GM21737 (cell line): ENCODE measurements around the gene CHMP4B.
"Not testable (repeated sequence)": the region's sequence is repeated elsewhere in the genome, so short reads cannot be mapped to it uniquely, and the experiment has no call there.

ENCODE experiments used
- ATAC-seq: cut with Tn5 transposase; IDR thresholded peaks from one replicate; pipeline ENCODE4 v1.9.1; 2021; ENCODE audit warnings: mild to moderate bottlenecking, moderate library complexity; ENCODE audit not compliant: unreplicated experiment

CHMP4B gene

DNA sequence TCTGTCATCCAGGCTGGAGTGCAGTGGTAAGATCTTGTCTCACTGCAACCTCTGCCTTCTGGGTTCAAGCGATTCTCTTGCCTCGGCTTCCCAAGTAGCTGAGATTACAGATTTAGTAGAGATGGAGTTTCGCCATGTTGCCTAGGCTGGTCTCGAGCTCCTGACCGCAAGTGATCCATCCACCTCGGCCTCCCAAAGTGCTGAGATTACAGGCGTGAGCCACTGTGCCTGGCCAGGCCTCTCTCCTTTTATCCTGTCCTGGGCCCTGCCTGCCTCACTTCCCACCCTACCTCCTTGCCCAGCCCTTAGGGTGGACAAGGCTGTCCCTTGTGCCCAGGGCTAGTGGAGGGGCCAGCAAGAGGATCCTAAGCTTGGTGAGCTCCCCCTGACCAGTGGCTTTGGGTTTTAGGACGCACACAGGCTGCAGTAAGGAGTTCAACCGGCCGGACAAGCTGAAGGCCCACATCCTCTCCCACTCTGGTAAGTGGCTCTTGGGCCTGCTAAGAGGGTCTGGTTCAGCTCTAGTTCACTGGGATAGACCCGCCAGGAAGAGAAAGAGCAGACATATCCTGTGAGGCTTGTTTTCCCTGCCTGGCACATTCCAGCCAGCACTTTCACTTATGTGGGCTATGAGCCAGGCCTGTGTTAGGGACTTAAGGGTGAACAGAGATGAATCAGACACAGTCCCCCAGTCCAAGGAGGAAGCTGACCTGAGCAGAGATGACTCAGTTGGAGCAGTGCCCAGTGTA, 21.9 kb upstream of the CHMP4B start:
- no peak for ATAC-seq

DNA sequence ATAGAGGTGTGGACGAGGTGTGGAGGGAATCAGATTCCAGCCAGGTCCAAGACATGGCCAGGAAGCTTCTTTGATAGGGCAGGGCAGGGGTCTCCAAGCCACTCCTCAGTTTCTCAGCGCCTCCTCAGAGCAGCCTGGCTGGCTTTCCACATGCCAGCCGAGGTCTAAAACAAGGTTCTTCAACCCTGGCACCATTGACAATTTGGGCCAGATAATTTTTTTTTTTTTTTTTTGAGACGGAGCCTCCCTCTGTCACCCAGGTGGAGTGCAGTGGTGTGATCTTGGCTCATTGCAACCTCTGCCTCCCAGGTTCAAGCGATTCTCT, 21.3 kb upstream of the CHMP4B start:
- ATAC-seq: no peak

DNA sequence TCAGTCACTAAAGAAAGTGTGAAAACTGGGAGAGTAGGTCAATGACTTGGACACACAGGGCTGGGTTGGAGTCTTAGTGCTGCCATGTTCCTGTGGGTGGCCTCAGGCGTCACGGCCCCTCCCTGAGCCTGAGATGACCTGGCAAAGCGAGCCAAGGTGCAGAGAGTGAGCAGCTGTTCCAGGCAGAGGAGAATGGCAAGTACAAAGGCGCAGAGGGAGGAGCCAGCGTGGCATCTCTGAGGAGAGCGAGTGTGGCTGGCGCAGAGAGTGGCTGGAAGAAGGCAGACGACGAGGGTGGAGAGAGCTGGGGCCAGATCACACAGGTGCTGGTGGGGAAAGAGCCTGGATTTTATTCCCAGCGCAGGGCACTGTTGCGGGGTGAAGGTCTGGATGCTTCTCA, 20.6 kb upstream of the CHMP4B start:
- no peak for ATAC-seq

DNA sequence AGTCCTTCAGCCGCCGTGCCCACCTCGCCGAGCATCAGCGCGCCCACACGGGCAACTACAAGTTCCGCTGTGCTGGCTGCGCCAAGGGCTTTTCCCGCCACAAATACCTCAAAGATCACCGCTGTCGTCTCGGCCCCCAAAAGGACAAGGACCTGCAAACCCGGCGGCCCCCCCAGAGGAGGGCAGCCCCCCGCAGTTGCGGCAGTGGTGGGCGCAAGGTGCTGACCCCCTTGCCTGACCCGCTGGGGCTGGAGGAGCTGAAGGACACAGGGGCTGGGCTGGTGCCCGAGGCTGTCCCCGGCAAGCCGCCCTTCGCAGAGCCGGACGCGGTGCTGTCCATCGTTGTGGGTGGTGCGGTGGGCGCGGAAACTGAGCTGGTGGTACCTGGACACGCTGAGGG, 20.1 kb upstream of the CHMP4B start:
- ATAC-seq: no peak

DNA sequence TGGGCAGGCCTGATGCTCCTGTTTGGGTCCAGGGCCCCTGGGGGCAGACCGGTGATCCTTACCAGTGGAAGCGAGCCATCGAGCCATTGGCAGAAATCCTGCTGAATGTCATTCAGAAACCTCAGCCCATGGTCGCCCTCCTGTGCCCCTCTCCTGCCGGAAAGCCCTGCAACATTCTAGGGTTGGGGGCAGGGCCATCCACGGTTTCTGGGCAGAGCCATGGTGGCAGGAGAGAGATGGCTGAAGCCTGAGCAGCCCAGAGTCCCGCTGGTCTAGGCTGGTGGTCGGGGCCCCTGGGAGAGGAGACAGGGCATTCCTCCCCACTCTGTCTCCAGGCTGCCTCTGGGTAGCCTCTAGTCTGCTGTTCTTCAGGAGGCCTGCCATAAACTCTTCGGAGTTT, 19.6 kb upstream of the CHMP4B start:
- ATAC-seq: no peak

DNA sequence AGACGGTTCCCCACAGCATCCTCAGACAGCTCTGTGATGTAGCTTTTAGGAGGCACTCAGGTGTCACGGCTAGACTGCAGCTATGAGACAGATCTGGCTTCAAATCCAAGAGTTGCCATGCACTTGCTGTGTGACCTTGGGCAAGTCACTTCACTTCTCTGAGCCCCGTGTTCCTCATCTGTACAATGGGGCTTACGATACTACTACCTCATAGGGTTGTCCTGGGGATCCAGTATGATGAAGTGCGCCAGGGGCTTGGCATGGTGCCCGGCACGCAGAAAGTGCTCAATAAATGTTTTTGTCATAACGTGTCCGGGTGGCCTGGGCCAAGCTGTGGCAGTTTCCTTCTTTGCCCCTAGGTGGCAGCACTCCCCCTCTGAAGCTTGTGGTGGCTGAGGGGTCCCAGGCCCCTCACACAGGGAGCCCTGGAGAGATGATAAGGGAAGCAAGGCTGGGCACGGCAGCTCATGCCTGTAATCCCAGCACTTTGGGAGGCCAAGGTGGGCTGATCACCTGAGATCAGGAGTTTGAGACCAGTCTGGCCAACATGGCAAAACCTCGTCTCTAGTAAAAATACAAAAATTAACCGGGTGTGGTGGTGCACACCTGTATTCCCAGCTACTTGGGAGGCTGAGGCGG, 19.1 kb upstream of the CHMP4B start:
- ATAC-seq: no peak

DNA sequence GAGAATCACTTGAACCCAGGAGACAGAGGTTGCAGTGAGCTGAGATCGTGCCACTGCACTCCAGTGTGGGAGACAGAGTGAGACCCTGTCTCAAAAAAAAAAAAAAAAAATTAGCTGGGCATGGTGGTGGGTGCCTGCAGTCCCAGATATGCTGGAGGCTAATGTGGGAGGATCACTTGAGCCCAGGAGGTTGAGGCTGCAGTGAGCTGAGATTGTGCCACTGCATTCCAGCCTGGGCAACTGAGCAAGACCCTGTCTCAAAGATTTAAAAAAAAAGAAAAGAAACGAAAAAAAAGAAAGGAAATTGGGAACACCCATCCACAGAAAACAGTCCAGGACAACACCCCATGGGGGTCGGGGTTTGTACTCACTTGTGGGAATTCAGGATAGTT, 18.6 kb upstream of the CHMP4B start:
- not testable (repeated sequence) for ATAC-seq

DNA sequence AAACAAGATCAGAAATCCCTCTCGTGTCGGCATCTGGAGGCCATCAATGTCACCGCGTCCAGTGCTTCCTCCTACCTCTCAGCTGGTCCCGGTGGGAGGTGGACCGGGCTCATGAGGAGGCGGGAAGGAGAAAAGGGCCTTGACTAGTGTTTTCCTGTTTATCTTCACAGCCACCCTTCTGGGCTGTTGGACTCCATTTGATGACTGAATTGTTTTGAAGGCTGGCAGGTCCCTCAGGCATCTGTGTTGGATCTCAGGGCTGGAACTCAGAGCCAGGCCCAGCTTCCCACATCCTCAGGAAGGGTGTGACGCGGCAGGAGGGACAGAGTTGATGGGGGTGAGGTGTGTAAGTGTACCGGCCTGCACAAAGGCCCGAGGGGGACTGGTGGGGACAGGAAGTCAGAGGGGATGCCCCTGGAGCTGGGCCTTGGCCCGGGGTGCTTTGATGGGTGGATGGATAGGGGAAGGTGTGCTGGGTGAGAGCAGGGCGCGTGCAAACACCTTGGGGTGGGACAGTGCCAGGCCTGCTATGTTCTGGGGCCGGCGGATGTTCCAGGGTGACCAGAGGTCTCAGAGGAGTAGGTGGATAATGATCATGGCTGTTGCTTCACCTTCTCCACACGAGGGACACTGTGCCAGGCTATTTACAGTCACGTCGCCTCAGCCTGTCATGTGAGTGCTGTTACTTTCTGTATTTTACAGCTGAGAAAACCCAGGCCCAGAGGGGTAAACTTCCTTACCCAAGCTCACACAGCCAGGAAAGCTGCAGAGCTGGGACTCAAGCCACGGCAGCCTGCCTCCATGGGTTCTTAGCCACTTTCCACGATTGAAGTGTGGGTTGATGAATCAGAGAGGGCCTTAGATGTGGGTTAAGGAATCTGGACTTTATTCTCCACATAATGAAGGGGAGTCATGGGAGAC, 17.9 kb upstream of the CHMP4B start:
- ATAC-seq: no peak

DNA sequence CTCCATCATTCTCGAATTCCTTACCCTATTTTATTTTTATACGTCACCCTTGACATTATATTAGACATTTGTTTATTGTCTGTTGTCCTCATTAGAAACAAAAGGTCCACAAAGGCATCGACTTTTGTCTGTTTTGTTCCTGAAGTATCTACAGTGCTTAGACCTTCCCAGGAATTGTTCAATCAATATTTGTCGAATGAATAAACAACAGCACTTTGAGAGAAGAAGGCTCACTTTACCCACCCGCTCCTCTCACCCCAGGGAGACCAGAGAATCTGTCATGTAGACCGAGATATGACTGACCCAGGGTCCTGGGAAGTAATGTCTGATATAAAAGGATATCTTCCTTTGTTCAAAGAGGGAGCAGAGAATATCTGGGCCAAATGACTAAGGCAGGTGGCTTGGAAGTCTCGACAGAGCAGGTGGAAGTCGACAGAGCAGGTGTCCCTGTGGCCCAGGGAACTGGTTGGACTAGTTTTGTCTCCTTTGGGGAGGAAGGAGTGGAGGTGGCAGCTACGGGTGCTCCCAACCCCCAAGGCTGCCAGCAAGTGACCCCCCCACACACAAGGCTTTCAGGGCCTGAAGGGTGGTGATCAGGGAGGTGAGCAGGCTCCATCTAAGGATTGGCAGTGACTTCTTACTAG, 14.8 kb upstream of the CHMP4B start:
- ATAC-seq: no peak

DNA sequence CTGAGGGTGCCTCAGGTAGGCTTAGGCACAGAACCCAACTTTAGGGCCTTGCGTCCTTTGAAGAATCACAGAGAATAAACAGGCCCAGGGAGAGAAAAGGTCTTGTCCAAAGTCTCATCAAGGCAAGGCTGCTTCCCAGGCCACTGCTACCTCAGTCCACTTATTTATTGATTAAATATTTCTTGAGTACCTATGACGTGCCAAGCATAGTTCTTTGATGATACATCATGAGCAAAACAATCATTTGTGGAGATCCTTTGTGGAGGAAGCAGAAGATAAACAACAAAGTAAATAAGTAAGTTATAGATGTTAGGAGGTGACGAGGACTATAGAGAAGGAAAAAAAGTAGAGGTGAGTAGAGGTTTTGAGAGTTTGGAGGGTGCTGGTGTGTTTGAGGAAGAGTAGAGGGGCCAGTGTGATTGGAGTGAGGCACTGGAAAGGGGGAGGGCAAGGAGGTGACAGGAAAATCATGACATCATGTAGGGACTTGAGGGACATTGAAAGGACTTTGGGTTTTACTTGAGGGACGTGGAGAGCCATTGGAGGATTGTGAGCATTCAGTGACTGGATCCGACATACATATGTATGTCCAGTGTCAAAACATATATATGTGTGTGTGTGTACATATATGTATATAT, 14.1 kb upstream of the CHMP4B start:
- no peak for ATAC-seq

DNA sequence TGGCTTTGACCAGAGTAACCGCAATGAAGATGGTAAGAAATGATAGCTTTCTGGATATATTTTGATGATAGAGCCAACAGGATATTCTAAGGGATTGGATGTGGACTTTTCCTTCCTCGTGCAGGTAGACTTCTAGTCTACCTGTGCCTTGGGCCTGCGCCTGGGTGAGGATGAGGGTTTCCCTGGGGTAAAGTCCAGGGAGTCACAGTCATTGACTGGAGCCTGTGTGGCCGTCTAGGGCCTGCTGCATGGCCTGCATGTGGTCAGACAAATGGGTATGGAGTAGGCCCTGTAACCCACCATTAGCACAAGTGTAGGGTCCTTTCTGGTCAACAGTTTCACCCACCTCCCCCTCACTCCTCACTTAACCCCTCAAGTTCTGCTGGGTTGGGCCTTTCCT, 12.7 kb upstream of the CHMP4B start:
- no peak for ATAC-seq

DNA sequence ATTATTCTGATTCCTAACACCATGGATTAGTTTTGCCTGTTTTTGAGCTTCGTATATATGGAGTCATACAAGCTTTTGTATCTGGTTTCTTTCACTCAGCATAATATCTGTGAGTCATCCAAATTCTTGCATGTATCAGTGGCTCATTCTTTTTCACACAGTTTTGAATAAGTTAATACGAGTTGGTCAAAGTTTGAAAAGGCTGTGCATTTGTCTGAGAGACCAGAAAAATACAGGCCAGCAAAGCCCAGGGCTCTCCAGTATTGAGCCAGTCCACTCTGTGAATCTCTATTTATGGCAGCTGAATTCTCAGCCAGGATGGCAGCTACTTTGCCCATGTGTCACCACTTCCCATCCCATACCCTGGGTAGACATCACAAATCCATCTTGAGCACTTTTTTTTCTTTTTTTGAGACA, 7.2 kb upstream of the CHMP4B start:
- no peak for ATAC-seq

DNA sequence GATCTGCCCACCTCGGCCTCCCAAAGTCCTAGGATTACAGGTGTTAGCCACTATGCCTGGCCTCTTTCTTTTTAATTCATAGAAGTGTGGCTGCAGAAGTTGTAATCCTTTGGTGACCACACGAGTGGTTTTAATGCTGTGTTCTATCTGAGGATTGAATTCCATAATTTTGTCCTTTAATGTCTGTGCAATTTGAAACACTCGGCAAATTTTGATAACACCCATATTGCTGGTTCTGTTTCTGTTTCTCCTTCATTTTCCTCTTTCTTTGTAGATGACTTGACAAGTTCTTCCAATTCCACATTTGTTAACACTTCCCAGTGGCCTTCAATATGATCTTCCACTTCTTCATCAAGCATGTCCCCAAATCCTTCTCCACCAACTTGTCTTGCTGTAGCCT, 2.8 kb upstream of the CHMP4B start:
- no peak for ATAC-seq

DNA sequence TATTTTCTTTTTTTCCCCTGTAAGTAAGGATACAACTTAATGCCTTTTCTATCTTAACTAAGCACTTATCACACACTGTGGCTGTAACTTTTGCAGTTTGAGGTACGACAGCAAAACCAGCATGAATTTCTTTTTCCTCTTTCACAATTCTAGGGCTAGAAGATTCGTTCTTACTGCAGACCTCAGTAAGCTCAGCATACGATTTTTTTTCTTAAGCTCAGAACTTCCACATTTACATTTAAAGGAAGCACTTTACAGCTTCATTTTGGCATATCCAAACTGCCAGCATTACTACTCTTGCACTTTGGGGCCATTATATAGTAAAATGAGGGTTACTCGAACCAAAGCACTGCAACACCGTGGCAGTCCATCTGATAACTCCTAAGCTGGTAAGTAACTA, 889 bp upstream of the CHMP4B start:
- no peak for ATAC-seq

DNA sequence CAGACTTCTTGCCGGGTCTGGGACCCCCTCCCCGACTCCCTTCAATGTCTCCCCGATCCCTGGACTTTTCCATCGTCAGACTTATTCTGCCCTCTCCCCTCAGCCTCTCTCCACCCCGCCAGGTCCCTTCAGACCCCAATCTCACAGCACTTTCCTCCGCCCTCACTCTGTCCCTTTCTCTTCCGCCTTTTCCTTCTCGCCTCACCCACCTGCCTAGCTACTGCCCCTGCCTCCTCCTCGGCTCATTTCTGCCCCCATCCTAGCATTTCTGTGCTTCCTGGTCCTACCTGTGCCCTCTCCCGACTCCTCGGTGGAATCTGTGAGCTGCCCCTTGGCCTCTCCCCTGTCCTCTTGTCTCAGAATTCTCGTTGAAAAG, 616 bp downstream of the CHMP4B start:
- no peak for ATAC-seq

DNA sequence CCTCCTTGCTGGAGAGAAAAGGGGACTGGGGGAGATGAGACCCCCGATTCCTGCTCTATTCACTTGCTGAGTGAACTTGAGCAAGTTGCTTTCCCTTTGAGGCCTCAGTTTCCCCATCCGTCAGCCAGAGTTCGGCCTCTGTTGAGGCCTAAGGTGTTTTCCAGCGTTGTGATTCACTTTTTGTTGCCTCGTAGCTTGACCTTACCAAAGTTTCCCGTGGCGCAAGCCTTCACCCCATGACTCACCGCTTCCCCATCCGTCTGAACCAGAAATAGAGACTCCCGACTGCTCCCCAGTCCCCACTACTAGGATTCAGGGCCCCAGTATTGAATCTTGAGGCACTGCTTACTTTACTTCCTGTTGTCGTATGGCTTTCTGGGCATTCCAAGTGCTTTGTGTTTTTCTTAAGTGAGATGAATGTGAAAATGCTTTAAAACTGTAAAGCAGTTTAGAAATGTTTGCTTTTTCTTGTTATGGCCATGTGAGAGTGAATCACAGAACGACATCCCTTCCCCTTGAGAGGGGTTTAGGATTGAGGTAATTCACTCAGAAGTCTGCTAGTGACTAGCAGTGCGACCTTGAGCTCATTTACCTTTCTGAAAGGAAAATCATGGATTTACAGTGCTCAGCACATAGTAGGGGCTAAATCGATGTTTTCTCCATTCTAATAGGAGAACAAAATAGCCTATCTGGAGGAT, 1.2 kb downstream of the CHMP4B start:
- ATAC-seq: no peak

DNA sequence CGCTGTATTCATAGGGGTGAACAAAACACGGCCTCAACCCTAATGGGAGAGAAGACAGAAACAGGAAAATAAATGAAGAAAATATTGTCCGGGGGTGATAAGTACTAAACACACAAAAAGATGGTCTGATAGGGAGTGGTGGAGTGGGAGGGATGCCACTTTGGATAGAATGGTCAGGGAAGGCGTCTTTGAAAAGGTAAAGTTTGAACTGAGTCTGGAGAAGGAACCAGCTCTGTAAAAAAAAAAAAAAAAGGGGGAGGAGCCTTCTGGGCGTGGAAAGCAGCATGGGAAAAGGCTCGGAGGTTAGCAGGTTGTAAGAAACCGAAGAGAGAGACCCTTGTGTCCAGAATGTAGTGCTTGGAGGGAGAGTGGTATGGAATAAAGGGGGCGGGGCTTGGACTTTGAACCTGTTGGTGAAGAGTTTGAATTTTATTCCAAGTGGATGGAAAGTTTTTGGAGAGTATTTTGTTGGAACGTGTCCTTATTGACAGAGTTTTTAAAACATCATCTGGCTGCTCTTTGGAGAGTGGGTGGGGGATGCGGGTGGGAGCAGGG, 1.8 kb downstream of the CHMP4B start:
- no peak for ATAC-seq

DNA sequence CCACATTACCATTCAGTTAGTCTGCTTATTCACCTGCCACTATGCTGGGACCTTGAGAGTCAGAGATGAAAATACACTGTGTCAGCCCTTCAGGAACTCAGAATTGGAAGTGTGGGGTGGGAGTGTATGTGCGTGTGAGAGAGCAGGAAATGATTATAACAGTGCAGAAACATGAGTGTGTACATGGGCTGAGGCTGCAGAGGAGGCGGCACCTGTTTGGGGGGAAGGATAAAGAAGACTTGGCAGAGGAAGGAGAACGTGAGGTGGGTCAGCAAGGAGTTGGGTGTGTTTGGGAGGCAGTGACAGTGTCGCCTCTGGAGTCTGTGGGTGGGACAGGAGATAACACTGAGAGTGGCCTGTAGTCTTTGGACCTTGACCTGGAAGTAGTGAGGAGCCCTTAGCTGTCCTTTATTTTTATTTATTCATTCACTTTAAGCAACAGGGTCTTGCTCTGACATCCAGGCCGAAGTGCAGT, 3.1 kb downstream of the CHMP4B start:
- ATAC-seq: no peak

DNA sequence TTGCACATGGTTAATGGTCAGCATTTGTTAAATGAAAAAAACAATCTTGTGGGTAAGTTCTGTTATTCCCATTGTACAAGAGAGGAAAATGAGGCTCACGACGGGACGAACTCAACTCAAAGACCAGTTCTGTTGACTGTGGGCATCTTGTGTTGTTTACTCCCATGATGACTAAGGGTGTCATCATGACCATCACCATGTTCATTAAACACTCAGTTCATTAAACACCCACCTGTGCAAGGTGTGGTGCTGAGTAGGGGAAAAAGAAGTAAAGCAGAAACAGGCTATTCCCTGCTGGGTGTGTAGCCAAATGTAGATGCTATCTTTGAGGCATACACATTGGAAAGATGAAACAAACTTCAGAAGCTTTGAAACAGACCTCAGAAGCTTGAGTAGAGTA, 4.5 kb downstream of the CHMP4B start:
- no peak for ATAC-seq

DNA sequence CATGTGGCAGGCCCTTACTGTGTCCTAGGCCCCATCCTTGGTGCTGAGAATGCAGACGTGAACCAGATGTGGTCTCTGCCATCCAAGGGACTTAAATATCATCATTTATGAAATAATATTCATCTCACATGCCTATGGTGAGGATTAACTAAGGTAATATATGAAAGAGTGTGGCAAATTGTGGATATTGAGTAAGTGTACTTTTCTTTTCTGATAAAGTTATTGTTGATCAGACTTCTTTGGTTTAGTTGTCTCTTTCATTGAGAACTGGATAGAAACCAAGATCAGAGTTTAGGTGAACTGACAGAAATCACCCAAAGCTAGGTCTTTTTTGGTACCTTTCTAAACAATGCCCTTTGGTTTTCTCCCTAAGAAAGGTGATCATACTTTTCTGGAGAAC, 5.0 kb downstream of the CHMP4B start:
- ATAC-seq: no peak
